ENCODE results near the gene YEATS2. TPM values are rescaled to one million over a fixed set of nuclear protein-coding genes. Genes with fewer than 3 reads are reported as not detected.
"Not testable (repeated sequence)": the region's sequence is repeated elsewhere in the genome, so short reads cannot be mapped to it uniquely, and the experiment has no call there.

YEATS2 gene
- total RNA-seq, 3 donors from 2014 or later (not counting 1 experiment from before 2014, with no cell fraction given) = 23.1 to 25.8 (median 25.2) TPM

DNA sequence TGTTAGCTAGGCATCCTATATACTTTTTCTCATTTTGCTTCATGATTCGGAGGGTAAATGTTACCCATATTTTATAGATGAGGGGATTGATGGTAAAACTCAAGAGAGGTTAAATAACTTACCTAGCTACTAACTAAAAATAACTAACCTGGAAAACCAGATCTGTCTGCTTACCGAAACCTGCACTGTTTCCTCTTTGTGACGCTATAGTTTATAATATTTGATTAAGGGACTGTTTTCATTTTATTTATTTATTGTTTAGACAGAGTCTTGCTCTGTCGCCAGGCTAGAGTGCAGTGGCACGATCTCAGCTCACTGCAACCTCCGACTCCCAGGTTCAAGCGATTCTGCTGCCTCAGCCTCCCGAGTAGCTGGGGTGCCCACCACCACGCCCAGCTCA, 71.9 kb downstream of the YEATS2 start:
- 98% methylated on average over 8 of the region's 9 CpGs for WGBS (ENCODE audit: insufficient coverage)
- no peak overlapping the region for H3K27ac Mint-ChIP-seq
- Histone ChIP-seq H3K4me1 (ENCODE audit: control insufficient read depth, insufficient read depth, low read length) (no peaks in the 10 kb centered on the region), H3K27ac (ENCODE audit: low read length) (no peak overlapping the region), H3K9me3 (ENCODE audit: control insufficient read depth, insufficient read depth, low read length) (no peaks in the 10 kb centered on the region), H3K27me3 (ENCODE audit: control insufficient read depth, insufficient read depth, low read length) (no peaks in the 10 kb centered on the region), H3K4me3 (ENCODE audit: low read length) (no peak overlapping the region), H3K36me3 (ENCODE audit: control insufficient read depth, insufficient read depth, low read length) (peaks cover 18% of the 10 kb centered on the region)
- H3K9me3 Mint-ChIP-seq = no peaks in the 10 kb centered on the region
- intact Hi-C loops (cut with micrococcal nuclease) = loop anchor here (5.0 kb wide), 2 partner anchors 382 to 647 kb away; no protein-coding TSS in a partner anchor
- ATAC-seq (no peak), DNase-seq (no peak)
- H3K4me1 Mint-ChIP-seq = peaks cover 6% of the 10 kb centered on the region in 2 donors
- peaks cover under 1% of the 10 kb centered on the region for H3K36me3 Mint-ChIP-seq
- no peaks in the 10 kb centered on the region for H3K27me3 Mint-ChIP-seq (ENCODE audit: low read depth in 2 of 2)
- H3K4me3 Mint-ChIP-seq = no peak overlapping the region
- TF ChIP-seq, protein P1, sequence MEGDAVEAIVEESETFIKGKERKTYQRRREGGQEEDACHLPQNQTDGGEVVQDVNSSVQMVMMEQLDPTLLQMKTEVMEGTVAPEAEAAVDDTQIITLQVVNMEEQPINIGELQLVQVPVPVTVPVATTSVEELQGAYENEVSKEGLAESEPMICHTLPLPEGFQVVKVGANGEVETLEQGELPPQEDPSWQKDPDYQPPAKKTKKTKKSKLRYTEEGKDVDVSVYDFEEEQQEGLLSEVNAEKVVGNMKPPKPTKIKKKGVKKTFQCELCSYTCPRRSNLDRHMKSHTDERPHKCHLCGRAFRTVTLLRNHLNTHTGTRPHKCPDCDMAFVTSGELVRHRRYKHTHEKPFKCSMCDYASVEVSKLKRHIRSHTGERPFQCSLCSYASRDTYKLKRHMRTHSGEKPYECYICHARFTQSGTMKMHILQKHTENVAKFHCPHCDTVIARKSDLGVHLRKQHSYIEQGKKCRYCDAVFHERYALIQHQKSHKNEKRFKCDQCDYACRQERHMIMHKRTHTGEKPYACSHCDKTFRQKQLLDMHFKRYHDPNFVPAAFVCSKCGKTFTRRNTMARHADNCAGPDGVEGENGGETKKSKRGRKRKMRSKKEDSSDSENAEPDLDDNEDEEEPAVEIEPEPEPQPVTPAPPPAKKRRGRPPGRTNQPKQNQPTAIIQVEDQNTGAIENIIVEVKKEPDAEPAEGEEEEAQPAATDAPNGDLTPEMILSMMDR (IDR thresholded peaks at IDR 0.05) = no peak

DNA sequence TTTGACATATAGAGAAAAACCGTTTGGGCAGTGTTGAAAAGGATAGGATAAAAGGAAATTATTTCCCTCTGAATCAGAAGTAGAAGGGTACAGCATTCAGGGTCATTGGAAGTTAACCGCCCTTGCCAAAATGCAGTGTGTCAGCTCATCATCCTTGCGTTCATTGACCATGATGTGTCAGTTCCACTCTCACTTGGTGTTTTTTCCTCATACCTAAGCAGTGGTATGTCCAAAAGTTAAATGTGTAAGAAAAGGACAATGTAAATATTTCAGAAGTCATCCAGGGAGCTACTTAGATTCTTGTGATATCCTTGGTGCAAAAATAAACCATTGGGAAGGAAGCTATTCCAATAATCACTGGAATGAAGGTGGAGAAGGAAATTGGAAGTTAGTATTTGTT, 77.0 kb downstream of the YEATS2 start:
- peaks cover 57% of the 10 kb centered on the region for H3K36me3 ChIP-seq (ENCODE audit: control insufficient read depth, insufficient read depth, low read length)
- no peaks in the 10 kb centered on the region for H3K4me1 Mint-ChIP-seq
- no peaks in the 10 kb centered on the region for H3K9me3 ChIP-seq (ENCODE audit: control insufficient read depth, insufficient read depth, low read length)

GRCh38 chr3:183775781-183776180, 78.2 kb downstream of the YEATS2 start:
- peaks cover 66% of the 10 kb centered on the region for H3K36me3 ChIP-seq (ENCODE audit: control insufficient read depth, insufficient read depth, low read length)
- no peaks in the 10 kb centered on the region for H3K9me3 ChIP-seq (ENCODE audit: control insufficient read depth, insufficient read depth, low read length)
- Mint-ChIP-seq H3K36me3 (peaks cover 29% of the 10 kb centered on the region), H3K27ac (no peak overlapping the region), H3K4me1 (no peaks in the 10 kb centered on the region), H3K4me3 (no peak overlapping the region), H3K9me3 (no peaks in the 10 kb centered on the region), H3K27me3 (ENCODE audit: low read depth in 2 of 2) (no peaks in the 10 kb centered on the region)
- no peaks in the 10 kb centered on the region for H3K4me1 ChIP-seq (ENCODE audit: control insufficient read depth, insufficient read depth, low read length)
- no peak overlapping the region for H3K4me3 ChIP-seq (ENCODE audit: low read length)
- intact Hi-C loops (cut with micrococcal nuclease) = no loop called here
- TF ChIP-seq, protein P1 (IDR thresholded peaks at IDR 0.05) = no peak
- 71% methylated on average over 3 of the region's 5 CpGs for WGBS (ENCODE audit: insufficient coverage)
- ATAC-seq (no peak), DNase-seq (no peak)
- H3K27ac ChIP-seq (ENCODE audit: low read length) = no peak overlapping the region
- H3K27me3 ChIP-seq (ENCODE audit: control insufficient read depth, insufficient read depth, low read length) = no peaks in the 10 kb centered on the region

More for the DNA sequence above, 77.0 kb downstream of the YEATS2 start:
- intact Hi-C loops (cut with micrococcal nuclease) = no loop called here
- 87% methylated on average over 3 of the region's 3 CpGs for WGBS (ENCODE audit: insufficient coverage)
- Mint-ChIP-seq H3K27me3 (ENCODE audit: low read depth in 2 of 2) (no peaks in the 10 kb centered on the region), H3K36me3 (peaks cover 29% of the 10 kb centered on the region), H3K27ac (no peak overlapping the region), H3K4me3 (no peak overlapping the region), H3K9me3 (no peaks in the 10 kb centered on the region)
- no peak overlapping the region for H3K4me3 ChIP-seq (ENCODE audit: low read length)
- no peaks in the 10 kb centered on the region for H3K4me1 ChIP-seq (ENCODE audit: control insufficient read depth, insufficient read depth, low read length)
- H3K27ac ChIP-seq (ENCODE audit: low read length) = no peak overlapping the region
- H3K27me3 ChIP-seq (ENCODE audit: control insufficient read depth, insufficient read depth, low read length) = no peaks in the 10 kb centered on the region
- TF ChIP-seq, protein P1 (IDR thresholded peaks at IDR 0.05) = no peak
- no peak for DNase-seq
- no peak for ATAC-seq

DNA sequence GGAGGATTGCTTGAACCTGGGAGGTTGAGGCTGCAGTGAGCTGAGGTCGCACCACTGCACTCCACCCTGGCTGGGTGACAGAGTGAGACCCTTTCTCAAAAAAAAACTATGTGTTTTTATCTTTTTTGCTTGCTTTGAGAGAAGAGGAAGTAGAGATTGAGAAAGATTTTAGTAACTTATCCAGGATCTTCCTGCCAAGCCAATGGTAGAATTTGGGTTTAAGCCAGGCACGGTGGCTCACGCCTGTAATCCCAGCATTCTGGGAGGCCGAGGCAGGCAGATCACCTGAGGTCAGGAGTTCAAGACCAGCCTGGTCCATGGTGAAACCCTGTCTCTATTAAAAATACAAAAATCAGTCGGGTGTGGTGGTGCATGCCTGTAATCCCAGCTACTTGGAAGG, 78.9 kb downstream of the YEATS2 start:
- H3K27me3 ChIP-seq (ENCODE audit: control insufficient read depth, insufficient read depth, low read length); H3K27ac ChIP-seq (ENCODE audit: low read length); H3K4me1 ChIP-seq (ENCODE audit: control insufficient read depth, insufficient read depth, low read length); H3K27me3 Mint-ChIP-seq (ENCODE audit: low read depth in 2 of 2); H3K4me3 Mint-ChIP-seq; H3K4me1 Mint-ChIP-seq; H3K9me3 Mint-ChIP-seq; ATAC-seq; intact Hi-C loops (cut with micrococcal nuclease); H3K4me3 ChIP-seq (ENCODE audit: low read length); H3K27ac Mint-ChIP-seq; DNase-seq; H3K9me3 ChIP-seq (ENCODE audit: control insufficient read depth, insufficient read depth, low read length): not testable (repeated sequence)
- peaks cover 67% of the 10 kb centered on the region for H3K36me3 ChIP-seq (ENCODE audit: control insufficient read depth, insufficient read depth, low read length)
- 93% methylated on average over 5 of the region's 5 CpGs for WGBS (ENCODE audit: insufficient coverage)
- H3K36me3 Mint-ChIP-seq = peaks cover 29% of the 10 kb centered on the region
